HG03571 (cell line): ENCODE data around the gene STK32B.
"Not testable (repeated sequence)": the region's sequence is repeated elsewhere in the genome, so short reads cannot be mapped to it uniquely, and the experiment has no call there.

Experiments used
- ATAC-seq: cut with Tn5 transposase; IDR thresholded peaks from one replicate; pipeline ENCODE4 v1.9.1; 2021; ENCODE audit not compliant: unreplicated experiment

Gene STK32B

DNA sequence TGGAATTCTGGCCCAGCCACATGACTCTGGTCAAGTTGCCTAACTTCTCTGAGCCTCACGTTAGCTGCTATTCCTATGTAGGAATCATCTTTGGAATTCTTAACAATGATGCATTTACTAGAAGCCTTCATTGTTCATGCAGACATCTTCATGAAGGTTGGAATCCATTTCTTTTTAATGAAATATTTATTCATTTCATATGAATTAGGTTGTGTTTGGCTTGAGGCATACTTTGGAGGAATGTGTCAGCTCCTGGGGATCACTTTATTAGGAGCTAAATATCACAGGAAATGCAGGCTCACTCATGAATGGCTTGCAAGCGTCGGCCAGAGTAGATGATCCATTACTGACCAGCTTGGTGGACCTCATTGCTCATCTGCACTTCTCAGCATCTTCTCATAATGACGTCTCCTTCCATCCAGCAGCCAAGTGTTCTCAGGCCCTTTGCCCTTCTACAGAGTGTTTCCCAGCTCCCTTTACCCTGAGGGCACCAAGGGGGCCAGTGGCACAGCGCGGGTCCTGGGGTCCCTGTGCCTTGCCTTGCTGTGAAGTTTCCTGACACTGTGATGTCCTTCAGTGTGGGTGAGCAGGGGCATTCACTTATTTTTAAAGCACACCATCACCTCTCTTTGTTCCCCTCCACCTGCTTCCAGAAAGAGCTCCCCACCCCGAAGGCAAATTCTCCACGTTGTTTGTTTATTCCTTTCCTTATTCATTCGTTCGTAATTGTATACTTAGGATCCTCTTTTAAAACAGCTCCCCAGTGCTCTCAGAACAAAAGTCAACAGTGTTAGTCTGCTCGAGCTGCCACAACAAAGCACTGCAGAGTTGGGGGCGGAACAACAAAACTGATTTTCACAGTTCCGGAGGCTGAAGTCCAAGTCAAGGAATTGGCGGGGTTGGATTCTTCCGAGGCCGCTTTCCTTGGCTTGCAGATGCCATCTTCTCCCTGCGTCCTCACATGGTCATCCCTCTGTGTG lies 106.8 kb downstream of the STK32B start:
- no peak for ATAC-seq

DNA sequence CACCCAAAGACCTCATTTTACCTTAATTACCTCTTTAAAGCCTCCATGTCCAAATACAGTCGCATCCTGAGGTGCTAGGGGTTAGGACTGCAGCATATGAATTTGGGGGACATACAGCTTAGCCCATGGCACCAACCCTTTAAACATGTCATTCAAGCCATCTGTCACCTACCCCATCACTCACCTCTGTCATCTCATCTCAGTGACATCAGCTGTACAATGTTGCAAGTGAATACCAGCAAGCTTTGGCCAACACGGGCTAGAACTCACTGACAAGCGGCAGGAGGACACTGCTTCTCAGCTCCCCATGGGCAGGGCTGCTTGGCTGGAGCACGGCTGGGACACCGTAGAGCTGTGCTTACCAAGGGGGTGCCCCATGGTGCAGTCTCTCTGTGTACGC lies 107.5 kb downstream of the STK32B start:
- ATAC-seq: no peak

DNA sequence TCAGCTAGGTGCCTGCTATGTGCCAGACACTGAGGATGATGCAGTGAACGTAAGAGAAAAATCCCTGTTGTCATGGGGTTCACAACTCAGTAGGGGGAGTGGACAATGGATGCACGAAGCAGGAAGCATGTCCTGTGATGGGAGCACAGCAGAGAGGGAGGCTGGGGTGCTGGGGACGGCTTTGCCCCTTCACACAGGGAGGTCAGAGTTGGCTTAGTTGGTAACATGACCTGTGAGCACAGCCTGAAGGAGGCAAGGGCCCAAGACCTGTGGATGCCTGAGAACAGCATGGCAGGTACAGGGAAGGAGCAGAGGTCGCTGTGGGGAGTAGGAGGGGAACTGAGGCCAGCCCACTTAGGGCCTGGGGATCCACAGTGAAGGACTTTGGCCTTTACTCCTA lies 109.4 kb downstream of the STK32B start:
- no peak for ATAC-seq

DNA sequence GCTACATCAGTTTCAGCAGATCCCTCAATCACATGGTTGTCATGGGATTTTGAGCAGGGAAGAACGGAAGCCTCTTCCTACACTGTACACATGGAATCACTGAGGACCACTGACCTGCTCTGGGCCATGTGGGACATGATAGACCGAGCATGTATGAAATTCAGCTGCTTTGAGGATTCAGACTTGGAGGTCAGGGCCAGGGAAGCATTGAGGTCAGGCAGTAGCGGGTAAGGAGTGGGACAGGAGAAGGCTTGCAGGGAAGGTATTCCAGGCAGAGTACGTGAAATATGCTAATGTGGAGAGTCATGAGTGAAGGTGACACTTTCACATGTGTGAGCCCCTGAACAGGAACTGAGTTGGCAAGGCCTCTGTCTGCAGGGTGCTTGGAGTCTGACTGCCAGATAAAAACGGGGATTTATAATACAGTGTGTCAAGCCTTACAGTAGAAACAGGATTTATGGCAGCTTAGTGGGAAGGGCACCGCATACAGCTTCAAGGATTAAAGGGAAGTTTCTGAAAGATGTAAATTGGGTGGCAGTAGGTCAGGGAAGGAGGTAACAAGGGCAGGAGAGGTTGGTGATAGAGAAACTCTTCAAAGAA lies 111.7 kb downstream of the STK32B start:
- ATAC-seq: no peak

DNA sequence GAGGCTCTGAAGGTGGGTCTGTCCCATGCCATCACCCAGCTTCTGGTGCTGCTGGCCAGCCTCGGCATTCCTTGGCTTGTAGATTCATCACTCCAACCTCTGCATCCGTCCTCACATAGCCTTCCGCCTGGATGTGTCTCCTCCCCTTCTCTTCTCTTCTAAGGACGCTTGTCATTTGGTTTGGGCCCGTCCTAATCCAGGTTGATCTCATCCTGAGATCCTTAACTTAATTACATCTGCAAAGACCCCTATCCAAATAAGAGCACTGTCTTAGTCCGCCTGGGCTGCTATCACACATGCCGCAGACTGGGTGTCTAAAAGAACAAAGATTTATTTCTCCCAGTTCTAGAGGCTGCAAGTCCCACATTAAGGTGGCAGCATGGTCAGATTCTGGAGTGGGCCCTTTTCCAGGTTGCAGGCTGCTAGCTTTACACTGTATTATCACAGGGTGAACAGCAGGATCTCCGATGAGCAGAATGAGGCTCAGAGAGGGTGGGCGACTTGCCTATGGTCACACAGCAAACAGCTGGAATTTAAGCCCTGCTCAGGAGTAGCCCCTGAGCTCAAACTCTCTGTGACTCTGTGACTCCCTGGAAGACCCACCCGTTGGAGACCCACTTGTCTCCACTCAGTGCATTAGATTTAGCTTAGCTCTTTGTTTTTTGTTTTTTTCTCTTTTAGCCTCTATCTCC lies 113.1 kb downstream of the STK32B start:
- no peak for ATAC-seq

DNA sequence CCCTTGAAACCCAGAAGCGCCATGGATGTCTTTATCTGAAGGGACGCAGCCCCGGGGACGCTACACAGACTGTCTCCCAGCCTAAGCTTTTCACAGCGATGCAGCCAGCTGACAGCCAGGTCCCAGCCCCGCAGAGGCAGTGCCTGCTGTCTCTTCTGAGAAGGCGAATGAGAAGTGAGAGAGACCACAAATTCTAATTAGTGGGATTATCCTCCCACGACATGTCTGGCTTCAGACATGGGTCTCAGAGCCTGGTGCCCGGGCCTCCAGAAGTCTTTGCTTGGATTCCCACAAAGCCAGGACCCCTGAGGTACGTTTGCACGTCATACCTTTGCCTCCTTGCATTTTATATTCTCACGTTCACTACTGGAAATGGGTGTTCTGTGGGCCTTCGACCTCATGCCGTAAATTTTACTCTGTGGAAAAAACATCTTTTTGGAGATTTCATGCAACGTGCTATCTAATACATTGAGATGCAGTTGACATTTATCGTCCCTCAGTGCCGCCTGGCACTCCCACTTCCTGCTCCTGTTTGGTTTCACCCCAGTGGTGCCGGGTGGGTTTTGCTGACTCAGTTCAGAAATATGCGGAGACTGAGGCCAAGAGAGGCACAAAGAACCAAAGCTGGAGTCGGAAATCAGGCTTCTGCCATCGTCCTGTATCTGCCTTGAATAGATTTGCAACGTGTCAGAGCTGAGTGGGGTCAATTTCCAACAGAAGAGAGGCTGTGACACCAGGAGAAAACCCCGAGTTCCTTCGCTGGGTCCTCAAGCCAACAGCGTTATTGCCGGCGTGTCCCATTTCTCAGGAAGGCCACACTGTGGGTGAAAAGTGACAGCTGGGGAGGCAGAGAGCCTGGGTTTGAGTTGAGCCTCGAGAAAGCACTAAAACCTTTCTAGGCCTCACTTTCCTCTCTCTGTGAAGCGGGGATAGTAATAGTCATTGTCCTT lies 114.4 kb downstream of the STK32B start:
- no peak for ATAC-seq

DNA sequence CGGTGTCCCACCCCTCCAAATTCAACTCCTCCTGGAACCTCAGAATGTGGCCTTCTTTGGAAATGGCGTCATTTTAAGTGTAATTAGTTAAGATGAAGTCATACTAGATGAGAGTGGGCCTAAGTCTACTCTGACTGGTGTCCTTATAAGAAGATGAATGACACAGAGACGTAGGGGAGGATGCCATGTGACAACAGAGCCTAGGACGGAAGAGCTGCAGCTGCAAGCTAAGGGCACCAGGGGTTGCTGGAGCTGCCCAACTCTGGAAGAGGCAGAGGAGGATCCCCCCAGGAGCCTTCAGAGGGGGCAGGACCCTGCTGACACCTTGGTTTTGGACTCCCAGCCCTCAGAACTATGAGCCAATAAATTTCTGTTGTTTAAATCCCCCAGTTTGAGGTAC lies 115.1 kb downstream of the STK32B start:
- no peak for ATAC-seq

DNA sequence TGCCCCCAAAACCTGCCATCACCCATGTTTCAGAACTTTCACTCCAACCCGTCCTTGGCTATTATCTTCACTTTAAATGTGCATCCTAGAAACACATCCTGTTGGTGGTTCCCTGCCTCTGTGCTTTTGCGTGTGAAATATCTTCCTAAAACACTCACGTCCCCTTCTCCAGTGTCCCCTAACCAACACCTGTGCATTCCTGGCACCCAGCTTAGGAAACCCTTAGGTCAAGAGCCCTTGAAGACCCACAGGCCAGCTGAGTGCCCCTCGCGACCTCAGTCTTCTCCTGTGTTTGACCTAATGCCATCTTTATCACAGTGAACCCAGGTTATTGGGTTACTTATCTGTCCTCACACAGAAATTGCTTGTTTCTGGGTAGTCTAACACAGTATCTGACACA lies 117.6 kb downstream of the STK32B start:
- no peak for ATAC-seq

DNA sequence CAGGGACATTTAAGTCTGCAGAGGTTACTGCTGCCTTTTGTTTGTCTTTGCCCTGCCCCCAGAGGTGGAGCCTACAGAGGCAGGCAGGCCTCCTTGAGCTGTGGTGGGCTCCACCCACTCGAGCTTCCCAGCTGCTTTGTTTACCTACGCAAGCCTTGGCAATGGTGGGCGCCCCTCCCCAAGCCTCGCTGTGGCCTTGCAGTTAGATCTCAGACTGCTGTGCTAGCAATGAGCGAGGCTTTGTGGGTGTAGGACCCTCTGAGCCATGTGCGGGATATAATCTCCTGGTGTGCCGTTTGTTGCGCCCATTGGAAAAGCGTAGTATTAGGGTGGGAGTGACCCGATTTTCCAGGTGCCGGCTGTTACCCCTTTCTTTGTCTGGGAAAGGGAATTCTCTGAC lies 124.6 kb downstream of the STK32B start:
- ATAC-seq: not testable (repeated sequence)

DNA sequence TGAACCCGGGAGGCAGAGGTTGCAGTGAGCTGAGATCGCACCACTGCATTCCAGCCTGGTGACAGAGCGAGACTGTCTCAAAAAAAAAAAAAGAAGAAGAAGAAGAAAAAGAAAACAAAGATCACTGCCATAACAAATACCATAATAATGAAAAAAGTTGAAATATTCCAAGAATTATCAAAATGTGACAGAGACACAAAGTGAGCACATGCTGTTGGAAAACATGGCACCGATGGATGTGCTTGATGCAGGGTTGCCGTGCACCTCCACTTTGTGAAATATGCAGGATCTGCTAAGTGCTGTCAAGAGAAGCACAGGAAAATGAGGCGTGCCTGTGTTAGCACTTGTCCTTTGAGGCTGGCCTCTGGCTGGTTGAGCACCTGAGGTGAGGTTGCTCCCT lies 133.3 kb downstream of the STK32B start:
- no peak for ATAC-seq

DNA sequence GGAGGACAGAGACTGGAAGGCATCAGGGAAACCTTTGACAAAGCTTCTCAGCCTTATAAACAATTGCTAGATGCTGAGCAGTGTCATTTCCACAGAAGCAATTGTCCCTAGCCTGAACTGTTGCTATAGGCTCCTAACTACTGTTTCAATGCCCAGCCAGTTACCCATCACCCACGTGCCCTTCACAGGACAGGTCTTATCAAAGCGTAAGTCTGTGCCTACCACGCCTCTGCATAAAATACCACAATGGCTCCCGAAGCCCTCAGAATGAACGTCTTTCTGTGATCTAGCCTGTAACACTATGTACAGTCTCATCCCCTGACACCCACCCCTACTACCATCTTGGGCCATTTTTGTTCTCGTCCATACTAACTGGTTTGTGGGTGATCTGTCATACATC lies 134.3 kb downstream of the STK32B start:
- ATAC-seq: no peak

DNA sequence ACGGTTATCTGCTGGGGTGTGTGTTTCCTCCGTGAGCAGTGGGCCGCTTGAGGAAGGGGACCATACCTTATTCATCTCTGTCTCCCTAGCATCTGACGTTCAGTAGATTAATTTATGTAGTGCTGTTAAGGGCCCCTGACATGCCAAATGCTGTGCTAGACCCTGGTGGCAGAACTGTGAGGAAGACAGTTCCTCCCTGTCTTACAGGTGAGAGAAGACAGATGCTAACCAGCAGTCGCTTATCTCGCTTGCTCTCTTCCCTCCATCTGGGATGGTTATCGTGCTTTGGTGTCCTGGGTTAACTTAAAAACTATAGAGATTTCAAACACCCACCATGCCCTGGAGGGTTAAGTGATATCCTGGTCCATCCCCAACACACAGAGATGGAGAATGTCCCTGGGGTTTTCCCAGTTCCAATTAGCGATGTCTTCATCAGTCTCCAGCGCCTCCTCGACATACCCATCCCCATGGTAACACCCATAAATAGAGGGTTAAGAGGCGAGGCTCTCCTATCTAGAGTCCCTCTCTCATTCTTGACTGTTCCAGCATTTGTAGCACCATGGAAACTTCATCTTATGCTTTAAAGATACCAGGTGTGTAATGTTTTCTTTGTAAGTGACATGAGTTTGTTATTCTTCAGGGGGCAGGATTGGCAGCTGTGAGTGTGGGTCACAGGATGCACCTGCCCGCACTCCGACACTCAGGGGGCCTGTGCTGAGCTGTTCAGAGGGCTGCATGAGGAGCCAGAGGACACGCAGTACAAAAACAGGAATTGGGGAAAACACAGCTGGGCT lies 135.2 kb downstream of the STK32B start:
- no peak for ATAC-seq

DNA sequence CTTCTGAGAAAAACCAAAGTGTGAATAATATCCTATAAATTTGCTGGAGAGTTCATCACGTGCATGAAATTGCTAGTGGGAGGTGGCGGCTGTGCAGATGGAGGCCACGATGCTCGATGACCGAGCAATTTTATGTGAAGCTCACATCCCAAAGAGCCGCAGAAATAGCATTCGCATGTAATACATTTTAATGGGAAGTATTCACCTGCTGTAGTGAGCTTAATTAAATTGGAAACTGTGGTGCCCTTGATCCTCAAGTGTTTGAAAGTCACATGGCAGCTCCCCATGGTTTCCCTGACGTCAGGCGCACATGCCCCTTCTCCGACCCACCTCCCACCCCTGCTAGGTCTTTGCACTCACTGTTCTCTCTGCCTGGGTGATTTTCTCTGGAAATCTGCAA lies 136.8 kb downstream of the STK32B start:
- no peak for ATAC-seq

DNA sequence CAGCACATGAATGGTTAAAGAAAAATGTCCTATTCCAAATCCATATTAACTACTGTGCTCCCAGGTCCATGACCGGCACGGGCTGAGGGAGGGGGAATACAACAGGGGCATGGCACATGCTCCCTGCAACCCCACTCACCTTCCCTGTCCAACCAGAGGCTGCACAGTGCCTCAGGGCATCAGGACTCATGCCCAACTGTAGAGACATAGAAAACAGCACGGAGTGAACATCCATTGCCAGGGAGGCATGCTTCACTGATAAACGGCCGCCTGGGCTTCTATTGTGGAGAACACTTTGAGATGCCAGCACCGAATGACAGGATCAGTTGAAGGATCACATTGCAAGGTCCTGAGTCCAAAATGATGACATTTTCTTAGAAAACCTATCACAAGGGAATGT lies 140.6 kb downstream of the STK32B start:
- no peak for ATAC-seq

DNA sequence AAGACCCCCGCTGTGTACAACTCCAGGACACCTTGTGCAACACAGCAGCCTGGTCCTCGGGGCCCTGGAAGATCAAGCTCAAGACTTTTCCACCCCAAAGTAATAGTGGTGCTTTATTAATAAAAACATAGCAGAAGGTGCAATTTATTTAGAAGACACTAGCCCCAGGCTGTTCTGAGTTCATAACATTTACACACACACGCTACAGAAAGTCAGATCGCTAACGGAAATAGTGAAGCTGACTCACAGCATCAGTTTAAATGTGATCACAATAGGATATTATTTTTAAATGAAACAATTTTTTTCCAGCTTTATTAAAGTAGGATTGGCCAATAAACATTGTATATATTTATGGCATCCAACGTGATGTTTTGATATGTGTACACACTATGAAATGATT lies 141.0 kb downstream of the STK32B start:
- ATAC-seq: no peak

DNA sequence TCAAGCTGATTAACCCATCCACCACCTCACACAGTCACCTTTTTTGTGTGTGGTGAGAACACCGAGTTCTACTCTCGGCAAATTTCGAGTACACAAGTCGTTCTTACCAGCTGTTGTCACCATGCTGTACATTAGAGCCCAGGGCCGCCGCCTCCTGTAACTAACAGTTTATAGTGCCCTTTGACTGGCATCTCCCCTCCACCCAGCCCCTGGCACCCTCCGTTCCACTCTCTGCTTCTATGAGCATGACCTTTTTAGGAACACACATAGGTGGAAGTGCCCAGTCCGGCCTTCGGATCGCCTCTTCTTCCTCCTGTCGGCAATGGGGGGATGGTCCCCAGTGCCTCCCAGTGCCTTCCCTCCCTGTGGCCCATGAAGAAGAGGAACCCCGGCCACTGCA lies 141.4 kb downstream of the STK32B start:
- ATAC-seq: no peak

DNA sequence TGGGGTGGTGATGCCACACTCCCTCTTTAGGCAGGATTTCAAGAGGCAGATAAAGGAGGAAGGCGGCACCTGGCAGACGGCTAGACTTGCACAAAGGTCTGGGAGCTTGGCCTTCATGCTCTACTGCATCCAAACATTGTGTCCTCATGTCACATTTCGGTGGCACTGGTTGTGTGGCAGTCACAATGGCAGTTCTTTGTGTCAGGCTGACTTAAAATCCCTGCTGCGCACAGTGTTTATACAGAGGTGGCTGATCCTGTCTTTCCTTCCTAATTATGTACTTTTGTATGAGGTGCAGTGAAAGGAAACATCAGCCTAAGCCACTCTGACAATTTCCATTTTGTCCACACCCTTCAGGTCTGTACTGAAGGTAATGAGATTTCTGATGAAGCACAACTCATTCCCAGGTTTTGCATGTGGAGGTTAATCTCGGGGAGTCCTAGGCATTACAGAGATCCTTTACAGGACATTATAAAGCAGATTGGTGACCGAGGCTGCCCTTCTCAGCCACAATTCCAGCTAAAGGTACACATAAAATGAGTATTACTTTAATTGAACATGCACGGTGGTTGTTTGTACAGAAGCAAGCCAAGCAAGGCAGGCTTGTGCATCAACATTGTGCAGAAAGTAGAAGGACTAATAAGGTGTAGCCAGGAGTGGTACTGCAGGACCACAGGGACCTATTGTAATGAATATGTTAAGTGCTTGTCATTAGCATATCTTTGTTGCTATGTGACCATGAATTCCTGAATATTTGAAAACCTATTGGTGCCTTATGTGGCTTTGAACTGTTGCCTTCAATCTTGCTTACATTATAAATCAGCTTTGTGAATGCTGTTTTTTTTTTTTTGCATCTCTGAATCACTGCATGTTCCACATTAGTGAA lies 147.6 kb downstream of the STK32B start:
- no peak for ATAC-seq

DNA sequence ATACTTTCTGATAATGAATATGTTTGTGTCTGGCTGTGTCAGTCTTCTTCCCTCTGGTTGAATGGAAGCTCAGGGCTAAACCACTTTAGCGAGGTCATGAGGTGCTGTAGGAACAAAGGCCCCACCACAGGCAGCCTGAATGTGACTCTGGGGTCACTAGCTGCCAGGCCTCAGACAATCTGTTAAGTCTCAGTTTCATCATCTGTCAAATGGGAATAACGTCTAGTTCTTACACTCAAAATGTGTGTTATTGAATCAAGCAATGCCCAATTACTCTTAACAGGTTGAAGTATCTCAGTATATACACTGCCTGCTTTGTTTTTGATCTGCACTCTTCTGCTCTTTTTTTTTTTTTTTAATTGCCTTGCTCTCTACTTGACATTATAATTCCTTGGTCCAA lies 148.6 kb downstream of the STK32B start:
- no peak for ATAC-seq

DNA sequence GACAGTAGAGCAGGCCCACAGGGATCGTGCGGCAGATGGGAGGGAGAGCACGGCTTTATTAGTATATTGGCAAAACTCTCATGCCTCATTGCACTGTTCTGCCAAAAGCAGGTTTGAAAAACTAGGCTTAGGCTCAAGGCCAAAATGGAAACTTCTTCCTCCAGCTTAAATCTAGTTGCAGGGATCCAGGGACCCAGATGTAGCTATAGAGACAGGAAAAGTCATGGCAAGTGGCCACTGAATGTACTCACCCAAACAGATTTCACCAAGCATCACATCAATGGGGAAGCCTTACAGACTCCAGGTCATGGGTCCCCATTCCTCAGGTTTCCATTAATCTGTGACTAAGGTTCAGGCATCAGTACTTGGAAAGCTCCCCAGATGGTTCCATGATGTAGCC lies 149.2 kb downstream of the STK32B start:
- no peak for ATAC-seq
